Measurements from ENCODE around the gene TMEM234.

The TMEM234 gene

DNA sequence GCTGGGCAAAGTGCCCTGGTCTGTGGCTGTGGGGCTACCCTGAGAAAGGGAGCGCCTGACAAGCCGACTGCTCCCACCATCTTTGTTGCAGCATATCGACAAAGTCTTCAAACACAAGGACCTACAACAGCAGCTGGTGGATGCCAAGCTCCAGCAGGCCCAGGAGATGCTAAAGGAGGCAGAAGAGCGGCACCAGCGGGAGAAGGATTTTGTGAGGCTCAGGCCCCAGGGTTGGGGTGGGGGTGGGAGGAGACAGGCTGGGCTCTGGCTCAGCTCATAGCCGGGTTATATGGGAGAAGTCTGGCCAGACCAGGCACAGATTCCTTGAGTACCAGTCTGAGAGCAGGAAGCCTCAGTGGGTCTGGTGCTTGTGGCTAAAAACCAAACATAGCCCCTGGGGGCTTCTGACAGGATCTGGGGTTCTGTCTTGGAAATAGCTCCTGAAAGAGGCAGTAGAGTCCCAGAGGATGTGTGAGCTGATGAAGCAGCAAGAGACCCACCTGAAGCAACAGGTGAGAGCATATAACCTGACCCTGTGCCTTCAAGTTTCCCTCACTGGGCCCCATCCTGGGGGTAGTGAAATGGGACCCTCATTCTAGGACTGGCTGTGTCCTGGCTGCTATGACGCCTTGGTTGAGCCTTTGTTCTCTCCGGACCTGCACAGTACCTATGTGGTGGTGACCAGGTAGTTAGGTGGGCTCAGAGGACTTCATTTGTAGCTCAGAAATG, 29.8 kb downstream of the TMEM234 start:
- Histone ChIP-seq H3K27ac (ENCODE audit: insufficient read depth, low read length, poor library complexity, severe bottlenecking) (no peak overlapping the region), H3K36me3 (ENCODE audit: control insufficient read depth, insufficient read depth, low read length) (peaks cover 89% of the 10 kb centered on the region), H3K27me3 (replicated peaks; ENCODE audit: control insufficient read depth, insufficient read depth, low read length, poor library complexity, severe bottlenecking) (no peaks in the 10 kb centered on the region), H3K4me3 (ENCODE audit: insufficient read depth, low read depth, low read length, poor library complexity, severe bottlenecking) (no peak overlapping the region), H3K4me1 (ENCODE audit: control insufficient read depth, insufficient read depth, low read length, poor library complexity, severe bottlenecking) (peaks cover 23% of the 10 kb centered on the region), H3K9me3 (ENCODE audit: control insufficient read depth, low read length) (no peaks in the 10 kb centered on the region)
- DNase-seq = no peak

DNA sequence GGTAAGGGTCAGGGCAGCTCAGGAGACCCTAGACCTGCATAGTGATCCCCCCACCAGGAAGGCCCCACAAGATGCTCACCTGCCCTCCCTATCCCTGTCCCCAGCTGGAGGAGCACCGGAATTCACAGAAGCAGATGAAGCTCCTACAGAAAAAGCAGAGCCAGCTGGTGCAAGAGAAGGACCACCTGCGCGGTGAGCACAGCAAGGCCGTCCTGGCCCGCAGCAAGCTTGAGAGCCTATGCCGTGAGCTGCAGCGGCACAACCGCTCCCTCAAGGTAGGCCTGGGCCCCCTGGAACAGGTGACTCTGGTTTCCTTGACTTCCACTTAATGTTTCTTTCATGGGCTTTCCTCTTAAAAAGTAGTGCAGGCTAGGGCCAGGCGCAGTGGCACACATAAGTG, 34.3 kb downstream of the TMEM234 start:
- no peaks in the 10 kb centered on the region for H3K9me3 ChIP-seq (ENCODE audit: control insufficient read depth, low read length)
- H3K27me3 ChIP-seq (replicated peaks; ENCODE audit: control insufficient read depth, insufficient read depth, low read length, poor library complexity, severe bottlenecking) = no peaks in the 10 kb centered on the region
- no peak overlapping the region for H3K27ac ChIP-seq (ENCODE audit: insufficient read depth, low read length, poor library complexity, severe bottlenecking)
- DNase-seq = no peak
- H3K4me1 ChIP-seq (ENCODE audit: control insufficient read depth, insufficient read depth, low read length, poor library complexity, severe bottlenecking) = no peaks in the 10 kb centered on the region
- peaks cover 72% of the 10 kb centered on the region for H3K36me3 ChIP-seq (ENCODE audit: control insufficient read depth, insufficient read depth, low read length)
- H3K4me3 ChIP-seq (ENCODE audit: insufficient read depth, low read depth, low read length, poor library complexity, severe bottlenecking) = no peak overlapping the region

DNA sequence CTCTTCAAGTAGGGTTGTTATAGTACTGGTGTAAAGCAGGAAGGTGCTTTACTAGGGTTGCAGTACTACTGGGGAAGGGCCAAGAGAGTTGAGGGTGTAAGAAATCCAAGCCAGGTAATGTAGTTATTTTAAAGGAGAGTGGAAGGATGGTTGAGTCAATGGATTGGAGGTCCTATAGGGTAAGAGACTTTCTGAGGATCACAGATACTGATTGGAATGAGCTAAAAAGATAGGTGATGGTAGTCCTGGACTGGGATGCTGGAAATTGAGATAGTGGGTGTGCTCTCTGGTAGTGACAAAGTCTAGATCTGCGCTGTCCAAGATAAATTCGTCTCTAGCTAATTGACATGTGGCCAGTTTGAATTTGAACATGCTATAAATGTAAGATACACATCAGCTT, 35.7 kb downstream of the TMEM234 start:
- no peaks in the 10 kb centered on the region for H3K9me3 ChIP-seq (ENCODE audit: control insufficient read depth, low read length)
- H3K36me3 ChIP-seq (ENCODE audit: control insufficient read depth, insufficient read depth, low read length) = peaks cover 63% of the 10 kb centered on the region
- no peak for DNase-seq
- H3K27me3 ChIP-seq (replicated peaks; ENCODE audit: control insufficient read depth, insufficient read depth, low read length, poor library complexity, severe bottlenecking) = no peaks in the 10 kb centered on the region
- H3K4me3 ChIP-seq (ENCODE audit: insufficient read depth, low read depth, low read length, poor library complexity, severe bottlenecking) = no peak overlapping the region
- H3K27ac ChIP-seq (ENCODE audit: insufficient read depth, low read length, poor library complexity, severe bottlenecking) = no peak overlapping the region
- H3K4me1 ChIP-seq (ENCODE audit: control insufficient read depth, insufficient read depth, low read length, poor library complexity, severe bottlenecking) = peaks cover under 1% of the 10 kb centered on the region

DNA sequence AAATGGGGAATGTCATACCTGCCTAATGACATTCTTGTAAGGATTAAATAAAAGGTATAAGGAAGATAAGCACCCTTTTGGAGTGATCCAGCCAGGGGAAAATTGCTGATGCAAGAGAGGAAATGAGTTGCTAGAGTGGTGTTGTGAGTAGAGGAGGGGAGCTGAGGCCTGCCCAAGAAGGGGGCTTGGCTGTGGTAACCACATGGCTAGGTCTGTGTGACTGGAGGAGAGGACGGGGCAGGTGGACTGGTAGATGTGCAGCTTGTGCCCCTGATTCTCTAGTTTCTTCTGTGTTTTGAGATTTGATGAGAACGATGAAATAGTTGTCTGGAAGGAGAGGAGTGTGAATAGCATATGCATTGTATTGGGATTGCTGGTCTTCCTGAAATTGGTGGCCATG, 36.1 kb downstream of the TMEM234 start:
- peaks cover 5% of the 10 kb centered on the region for H3K4me1 ChIP-seq (ENCODE audit: control insufficient read depth, insufficient read depth, low read length, poor library complexity, severe bottlenecking)
- H3K36me3 ChIP-seq (ENCODE audit: control insufficient read depth, insufficient read depth, low read length) = peaks cover 63% of the 10 kb centered on the region
- DNase-seq = no peak
- H3K27ac ChIP-seq (ENCODE audit: insufficient read depth, low read length, poor library complexity, severe bottlenecking) = no peak overlapping the region
- no peaks in the 10 kb centered on the region for H3K9me3 ChIP-seq (ENCODE audit: control insufficient read depth, low read length)
- H3K4me3 ChIP-seq (ENCODE audit: insufficient read depth, low read depth, low read length, poor library complexity, severe bottlenecking) = no peak overlapping the region
- H3K27me3 ChIP-seq (replicated peaks; ENCODE audit: control insufficient read depth, insufficient read depth, low read length, poor library complexity, severe bottlenecking) = no peaks in the 10 kb centered on the region

- Histone ChIP-seq H3K4me1 (ENCODE audit: control insufficient read depth, insufficient read depth, low read length, poor library complexity, severe bottlenecking) (peaks cover 16% of the 10 kb centered on the region), H3K4me3 (ENCODE audit: insufficient read depth, low read depth, low read length, poor library complexity, severe bottlenecking) (no peak overlapping the region), H3K9me3 (ENCODE audit: control insufficient read depth, low read length) (no peaks in the 10 kb centered on the region), H3K27ac (ENCODE audit: insufficient read depth, low read length, poor library complexity, severe bottlenecking) (no peak overlapping the region), H3K36me3 (ENCODE audit: control insufficient read depth, insufficient read depth, low read length) (peaks cover 50% of the 10 kb centered on the region), H3K27me3 (replicated peaks; ENCODE audit: control insufficient read depth, insufficient read depth, low read length, poor library complexity, severe bottlenecking) (no peaks in the 10 kb centered on the region)
- DNase-seq = no peak
These were observed 37.5 kb downstream of the TMEM234 start for GRCh38 chr1:32184650-32185049.

DNA sequence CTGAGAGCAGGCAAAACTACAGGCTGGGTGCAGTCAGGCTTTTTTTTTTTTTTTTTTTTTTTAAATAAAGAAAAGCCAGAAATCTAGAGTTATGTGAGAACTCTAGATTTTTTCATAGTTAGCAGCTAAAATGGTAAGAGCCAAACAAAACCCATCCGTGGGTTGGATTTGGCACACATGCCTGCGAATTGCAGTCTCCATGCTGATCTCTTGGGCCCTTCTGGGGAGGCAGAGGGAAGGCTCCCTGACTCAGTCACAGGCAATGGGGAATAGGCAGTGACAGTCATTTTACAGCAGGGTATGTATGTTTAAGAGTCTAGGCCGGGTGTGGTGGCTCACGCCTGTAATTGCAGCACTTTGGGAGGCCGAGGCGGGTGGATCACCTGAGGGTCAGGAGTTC, 40.1 kb downstream of the TMEM234 start:
- Histone ChIP-seq H3K27ac (ENCODE audit: insufficient read depth, low read length, poor library complexity, severe bottlenecking) (no peak overlapping the region), H3K9me3 (ENCODE audit: control insufficient read depth, low read length) (no peaks in the 10 kb centered on the region), H3K4me3 (ENCODE audit: insufficient read depth, low read depth, low read length, poor library complexity, severe bottlenecking) (no peak overlapping the region), H3K36me3 (ENCODE audit: control insufficient read depth, insufficient read depth, low read length) (peaks cover 25% of the 10 kb centered on the region), H3K4me1 (ENCODE audit: control insufficient read depth, insufficient read depth, low read length, poor library complexity, severe bottlenecking) (peaks cover 20% of the 10 kb centered on the region), H3K27me3 (replicated peaks; ENCODE audit: control insufficient read depth, insufficient read depth, low read length, poor library complexity, severe bottlenecking) (no peaks in the 10 kb centered on the region)
- DNase-seq = no peak

DNA sequence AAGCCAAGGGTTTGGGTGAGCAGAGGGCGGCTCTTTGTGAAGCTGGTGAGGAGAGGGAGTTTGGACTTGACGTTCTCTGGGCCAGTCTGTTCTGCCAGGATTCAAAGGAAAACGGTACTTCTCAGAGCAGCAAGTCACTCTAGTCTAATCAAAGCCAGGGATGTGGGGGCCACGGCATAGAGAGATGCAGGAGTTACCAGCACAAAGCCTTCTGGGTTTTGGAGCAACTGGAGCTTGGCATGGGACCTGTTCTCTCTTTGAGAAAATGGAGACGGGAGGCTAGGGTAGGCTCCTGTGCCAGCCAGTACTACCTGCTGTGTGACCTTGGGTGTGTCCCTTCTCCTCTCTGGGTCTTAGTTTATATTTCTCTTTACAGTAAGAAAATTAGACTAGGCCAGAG, 40.6 kb downstream of the TMEM234 start:
- peaks cover 20% of the 10 kb centered on the region for H3K4me1 ChIP-seq (ENCODE audit: control insufficient read depth, insufficient read depth, low read length, poor library complexity, severe bottlenecking)
- H3K4me3 ChIP-seq (ENCODE audit: insufficient read depth, low read depth, low read length, poor library complexity, severe bottlenecking) = no peak overlapping the region
- no peak for DNase-seq
- H3K27me3 ChIP-seq (replicated peaks; ENCODE audit: control insufficient read depth, insufficient read depth, low read length, poor library complexity, severe bottlenecking) = no peaks in the 10 kb centered on the region
- H3K27ac ChIP-seq (ENCODE audit: insufficient read depth, low read length, poor library complexity, severe bottlenecking) = no peak overlapping the region
- peaks cover 25% of the 10 kb centered on the region for H3K36me3 ChIP-seq (ENCODE audit: control insufficient read depth, insufficient read depth, low read length)
- H3K9me3 ChIP-seq (ENCODE audit: control insufficient read depth, low read length) = no peaks in the 10 kb centered on the region

DNA sequence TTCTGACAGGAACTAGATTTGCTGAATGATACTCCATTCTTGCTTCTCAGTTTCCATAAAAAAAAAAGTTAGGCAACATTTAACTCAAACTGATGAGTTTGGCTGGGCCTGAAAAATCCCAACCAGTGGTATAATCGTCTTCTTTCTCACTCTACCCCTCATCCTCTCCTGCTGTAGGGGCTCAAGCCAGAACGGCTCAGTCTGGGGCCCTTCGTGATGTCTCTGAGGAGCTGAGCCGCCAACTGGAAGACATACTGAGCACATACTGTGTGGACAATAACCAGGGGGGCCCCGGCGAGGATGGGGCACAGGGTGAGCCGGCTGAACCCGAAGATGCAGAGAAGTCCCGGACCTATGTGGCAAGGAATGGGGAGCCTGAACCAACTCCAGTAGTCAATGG, 41.1 kb downstream of the TMEM234 start:
- no peak for DNase-seq
- peaks cover 20% of the 10 kb centered on the region for H3K4me1 ChIP-seq (ENCODE audit: control insufficient read depth, insufficient read depth, low read length, poor library complexity, severe bottlenecking)
- H3K9me3 ChIP-seq (ENCODE audit: control insufficient read depth, low read length) = no peaks in the 10 kb centered on the region
- H3K27me3 ChIP-seq (replicated peaks; ENCODE audit: control insufficient read depth, insufficient read depth, low read length, poor library complexity, severe bottlenecking) = no peaks in the 10 kb centered on the region
- no peak overlapping the region for H3K27ac ChIP-seq (ENCODE audit: insufficient read depth, low read length, poor library complexity, severe bottlenecking)
- H3K36me3 ChIP-seq (ENCODE audit: control insufficient read depth, insufficient read depth, low read length) = peaks cover 23% of the 10 kb centered on the region
- H3K4me3 ChIP-seq (ENCODE audit: insufficient read depth, low read depth, low read length, poor library complexity, severe bottlenecking) = peak overlapping the region; percentile 26

- no peak for DNase-seq
- H3K27ac ChIP-seq (ENCODE audit: insufficient read depth, low read length, poor library complexity, severe bottlenecking) = peak overlapping the region; percentile 82
- H3K36me3 ChIP-seq (ENCODE audit: control insufficient read depth, insufficient read depth, low read length) = peaks cover 20% of the 10 kb centered on the region
- H3K27me3 ChIP-seq (replicated peaks; ENCODE audit: control insufficient read depth, insufficient read depth, low read length, poor library complexity, severe bottlenecking) = no peaks in the 10 kb centered on the region
- peak overlapping the region; percentile 78 for H3K4me3 ChIP-seq (ENCODE audit: insufficient read depth, low read depth, low read length, poor library complexity, severe bottlenecking)
- no peaks in the 10 kb centered on the region for H3K9me3 ChIP-seq (ENCODE audit: control insufficient read depth, low read length)
- H3K4me1 ChIP-seq (ENCODE audit: control insufficient read depth, insufficient read depth, low read length, poor library complexity, severe bottlenecking) = peaks cover 20% of the 10 kb centered on the region
These were observed 41.7 kb downstream of the TMEM234 start for GRCh38 chr1:32180186-32181060.

All from effector memory CD4-positive, alpha-beta T cell (primary cell).